Cardiac septum (tissue), 1 donor: ENCODE data around the gene SPAAR. TPM values are rescaled to one million over a fixed set of nuclear protein-coding genes. Genes with fewer than 3 reads are reported as not detected.
"Not testable (repeated sequence)": the region's sequence is repeated elsewhere in the genome, so short reads cannot be mapped to it uniquely, and the experiment has no call there.

Source experiments
- DNase-seq: peaks from one replicate; pipeline ENCODE4 v3.0.0-alpha.2; 2020; ENCODE audit warnings: low spot score
- intact Hi-C: fragments of 100-400 bp; cut with DNase I; formaldehyde crosslinking; loops from one replicate; pipeline ENCODE4 v1.14.0; 2022
- total RNA-seq: library from RNA; stranded (reverse); fragmentation: NEBNext Ultra II Directional; extraction: Animal tissue kit (Norgen Biotek cat#: 25700); gene quantifications from one replicate; pipeline ENCODE4 v1.2.1, GENCODE V29; 2021
- donor health status: DM: no; HTN: no; CAD: no.

SPAAR gene
- total RNA-seq, 1 donor from 2014 or later, result 4.0 TPM

GRCh38 chr9:35917261-35917660 lies 8.0 kb downstream of the SPAAR start:
- intact Hi-C loops, result no loop called here
- DNase-seq, result no peak

DNA sequence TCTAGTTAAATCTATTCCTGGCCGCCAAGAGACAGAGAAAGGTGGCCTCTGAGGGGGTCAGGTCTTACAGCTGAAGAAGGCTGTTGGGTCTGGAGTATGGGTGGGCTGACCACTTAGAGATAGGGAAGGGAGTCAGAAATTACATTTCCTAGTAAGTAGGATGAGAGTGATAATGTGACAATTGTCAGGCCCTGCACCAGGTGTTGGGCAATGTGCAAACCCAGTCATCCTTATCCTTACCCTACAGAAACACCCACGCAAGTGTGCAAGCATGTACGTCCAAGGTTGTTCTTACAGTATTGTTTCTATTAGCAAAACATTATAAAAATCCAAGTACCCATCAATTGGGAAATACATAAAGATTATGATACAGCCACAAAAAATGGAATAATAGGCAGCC lies 9.5 kb downstream of the SPAAR start:
- no peak for DNase-seq
- intact Hi-C loops, result no loop called here

GRCh38 chr9:35919212-35920008 lies 10.1 kb downstream of the SPAAR start:
- intact Hi-C loops, result no loop called here
- no peak for DNase-seq

- DNase-seq, result no peak
- intact Hi-C loops, result no loop called here
These were observed 10.8 kb downstream of the SPAAR start for GRCh38 chr9:35920051-35920620.

- intact Hi-C loops, result no loop called here
- no peak for DNase-seq
These were observed 14.3 kb downstream of the SPAAR start for GRCh38 chr9:35923598-35923926.

DNA sequence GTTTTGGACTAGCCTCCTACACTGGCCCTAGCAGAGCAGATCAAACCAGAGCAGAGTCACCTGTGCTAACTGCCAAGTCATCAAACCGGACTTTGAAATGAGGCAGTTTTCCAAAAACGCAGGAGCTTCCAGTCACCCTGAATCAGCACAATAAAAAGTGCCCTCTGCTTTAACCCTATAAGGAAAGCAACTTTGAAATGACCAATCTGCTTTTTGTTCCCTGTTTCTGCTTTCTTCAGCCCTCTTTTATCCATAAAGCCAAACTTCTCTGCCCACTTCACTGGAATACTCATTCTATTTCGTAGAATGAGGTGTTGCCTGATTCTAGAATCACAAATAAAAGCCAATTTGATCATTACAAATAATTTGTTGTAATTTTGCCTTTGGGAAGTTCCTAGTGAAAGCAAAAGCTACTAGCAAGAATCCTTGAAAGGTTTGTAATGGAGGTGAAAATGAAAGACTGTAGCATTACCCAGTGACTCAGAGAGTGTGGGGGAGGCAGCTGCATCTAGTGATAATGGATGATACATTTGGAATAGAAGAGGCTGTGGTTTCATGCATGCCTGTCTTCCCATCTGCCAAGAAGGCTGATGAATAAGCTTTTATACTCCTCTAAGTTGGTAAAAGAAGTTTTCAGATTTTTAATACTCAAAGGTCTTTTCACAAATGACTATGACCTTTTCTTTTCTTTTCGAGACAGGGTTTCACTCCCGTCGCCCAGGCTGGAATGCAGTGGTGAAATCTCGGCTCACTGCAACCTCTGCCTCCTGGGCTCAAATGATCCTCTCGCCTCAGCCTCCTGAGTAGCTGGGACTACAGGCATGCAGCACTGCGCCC lies 14.9 kb downstream of the SPAAR start:
- no peak for DNase-seq
- intact Hi-C loops, result no loop called here

- intact Hi-C loops, result no loop called here
- DNase-seq, result no peak
These were observed 19.5 kb downstream of the SPAAR start for GRCh38 chr9:35928591-35929452.

- no peak for DNase-seq
These were observed 20.1 kb downstream of the SPAAR start for GRCh38 chr9:35929453-35929718.

DNA sequence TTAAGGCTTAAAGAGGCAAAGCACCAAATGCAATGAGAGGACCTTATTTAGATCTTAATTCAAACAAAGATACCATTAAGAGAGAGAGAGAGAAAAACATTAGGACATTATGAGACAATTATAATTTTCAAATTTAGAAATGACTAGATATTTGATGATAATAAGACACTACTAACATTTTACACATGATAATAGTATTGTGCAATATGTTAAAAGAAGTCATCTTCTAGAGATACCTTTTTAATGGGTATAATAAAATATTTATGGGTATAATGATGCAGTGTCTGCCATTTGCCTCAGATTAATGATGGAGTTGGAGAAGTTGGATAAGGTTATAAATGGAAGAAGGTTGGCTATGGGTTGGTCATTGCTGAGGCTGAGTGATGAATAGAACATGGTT lies 21.2 kb downstream of the SPAAR start:
- intact Hi-C loops, result no loop called here
- DNase-seq, result no peak

More at GRCh38 chr9:35929453-35929718, 20.1 kb downstream of the SPAAR start:
- intact Hi-C loops, result no loop called here

DNA sequence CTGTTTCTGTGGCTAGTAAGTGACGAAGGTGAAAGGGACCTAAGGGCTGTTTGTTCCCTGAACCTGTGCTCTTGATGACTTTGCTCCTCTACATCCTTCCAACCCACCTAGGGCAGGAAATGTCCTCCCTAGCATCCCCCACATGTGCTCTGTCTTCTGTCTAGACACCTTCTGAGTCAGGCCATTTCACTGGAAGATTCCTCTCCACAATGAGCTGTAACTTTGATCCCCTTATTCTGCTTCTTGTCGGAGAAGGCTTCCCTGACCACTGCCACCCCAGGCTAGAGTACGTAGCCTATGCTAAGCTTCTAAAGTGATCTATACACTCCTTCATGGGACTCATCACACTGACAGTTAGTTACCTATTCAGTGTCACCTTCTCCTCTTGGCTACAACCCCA lies 21.7 kb downstream of the SPAAR start:
- DNase-seq, result no peak
- intact Hi-C loops, result no loop called here

- intact Hi-C loops, result no loop called here
- no peak for DNase-seq
These were observed 23.4 kb downstream of the SPAAR start for GRCh38 chr9:35932735-35933134.

- intact Hi-C loops, result no loop called here
- DNase-seq, result no peak
These were observed 24.3 kb downstream of the SPAAR start for GRCh38 chr9:35933550-35934067.

- DNase-seq, intact Hi-C loops: not testable (repeated sequence)
These were observed 24.8 kb downstream of the SPAAR start for GRCh38 chr9:35934069-35934468.

DNA sequence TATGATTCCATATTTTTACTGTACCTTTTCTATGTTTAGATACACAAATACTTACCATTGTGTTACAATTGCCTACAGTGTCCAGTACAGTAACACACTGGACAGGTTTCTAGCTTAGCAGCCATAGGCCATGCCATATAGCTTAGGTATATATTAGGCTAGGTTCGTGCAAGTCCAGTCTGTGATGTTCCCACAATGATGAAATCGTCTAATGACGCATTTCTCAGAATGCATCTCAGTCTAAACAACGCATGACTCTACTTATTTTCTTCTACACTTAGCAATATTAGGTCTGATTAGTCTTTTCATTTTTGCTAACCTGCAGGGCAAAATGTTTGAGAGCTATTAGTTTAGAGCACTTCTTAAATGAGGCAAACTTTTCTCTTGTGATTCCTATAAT lies 26.0 kb downstream of the SPAAR start:
- no peak for DNase-seq
- intact Hi-C loops, result no loop called here

- no peak for DNase-seq
- intact Hi-C loops, result no loop called here
These were observed 26.6 kb downstream of the SPAAR start for GRCh38 chr9:35935755-35936509.

GRCh38 chr9:35937227-35937626 lies 27.9 kb downstream of the SPAAR start:
- no peak for DNase-seq
- intact Hi-C loops, result no loop called here

- DNase-seq, result no peak
- intact Hi-C loops, result no loop called here
These were observed 29.4 kb downstream of the SPAAR start for GRCh38 chr9:35938474-35939356.

DNA sequence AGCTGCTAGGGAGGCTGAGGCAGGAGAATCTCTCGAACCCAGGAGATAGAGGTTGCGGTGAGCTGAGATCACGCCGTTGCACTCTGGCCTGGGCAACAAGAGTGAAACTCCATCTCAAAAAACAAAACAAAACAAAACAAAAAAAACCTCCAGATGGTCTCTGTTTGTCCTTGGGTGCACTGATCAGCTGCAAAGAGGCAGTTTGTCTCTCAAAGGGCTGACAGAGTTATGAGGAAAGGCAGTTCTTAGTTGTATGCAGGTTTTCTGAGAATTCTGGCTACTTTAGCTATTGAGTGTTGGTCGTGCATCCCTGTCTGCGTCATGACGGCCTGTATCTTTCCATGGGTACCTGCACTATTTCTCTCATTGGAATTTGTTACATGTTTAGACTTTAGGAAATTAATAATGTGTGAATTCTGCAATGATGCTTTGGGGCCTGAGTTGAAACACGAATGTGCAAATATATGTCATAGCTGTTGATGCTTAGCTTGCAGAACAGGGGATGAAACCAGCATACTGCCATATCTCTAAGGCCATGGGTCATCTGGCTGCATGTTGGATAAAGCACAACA lies 30.5 kb downstream of the SPAAR start:
- intact Hi-C loops, result no loop called here
- DNase-seq, result no peak
